ENCODE data around the gene MYO15B.

The MYO15B gene

GRCh38 chr17:75624714-75625345 is 37.2 kb downstream of the MYO15B start:
- TF ChIP-seq CTCF (conservative IDR thresholded peaks at IDR 0.05; ENCODE audit: low read length): no peak
- H3K4me3 ChIP-seq (ENCODE audit: low read length): no peak overlapping the region
- no peak for DNase-seq (ENCODE audit: low read depth)

GRCh38 chr17:75625813-75626486 is 38.4 kb downstream of the MYO15B start:
- peak; percentile 61 for TF ChIP-seq CTCF (conservative IDR thresholded peaks at IDR 0.05; ENCODE audit: low read length)
- no peak for DNase-seq (ENCODE audit: low read depth)
- H3K4me3 ChIP-seq (ENCODE audit: low read length): no peak overlapping the region

- no peak for TF ChIP-seq CTCF (conservative IDR thresholded peaks at IDR 0.05; ENCODE audit: low read length)
- DNase-seq (ENCODE audit: low read depth): no peak
- H3K4me3 ChIP-seq (ENCODE audit: low read length): no peak overlapping the region
Observed at GRCh38 chr17:75626496-75627038, 39.0 kb downstream of the MYO15B start.

GRCh38 chr17:75627094-75627493 is 39.5 kb downstream of the MYO15B start:
- TF ChIP-seq CTCF (conservative IDR thresholded peaks at IDR 0.05; ENCODE audit: low read length): no peak

GRCh38 chr17:75628425-75628824 is 40.8 kb downstream of the MYO15B start:
- no peak overlapping the region for H3K4me3 ChIP-seq (ENCODE audit: low read length)
- TF ChIP-seq CTCF (conservative IDR thresholded peaks at IDR 0.05; ENCODE audit: low read length): no peak
- DNase-seq (ENCODE audit: low read depth): no peak

More at GRCh38 chr17:75627094-75627493, 39.5 kb downstream of the MYO15B start:
- no peak for DNase-seq (ENCODE audit: low read depth)
- no peak overlapping the region for H3K4me3 ChIP-seq (ENCODE audit: low read length)

- no peak overlapping the region for H3K4me3 ChIP-seq (ENCODE audit: low read length)
- no peak for TF ChIP-seq CTCF (conservative IDR thresholded peaks at IDR 0.05; ENCODE audit: low read length)
- DNase-seq (ENCODE audit: low read depth): no peak
Observed at GRCh38 chr17:75629157-75629556, 41.6 kb downstream of the MYO15B start.
